Cardiac muscle cell (in vitro differentiated cells and primary cell): Measurements from ENCODE around the gene CRADD. TPM values are rescaled to one million over a fixed set of nuclear protein-coding genes. Genes with fewer than 3 reads are reported as not detected.

Experiments used
- DNase-seq, 2 donors: peaks; one replicate each; pipeline versions ENCODE4 v3.0.0 to v3.0.0-alpha.2; 2010 to 2017; ENCODE audit warnings: low read depth in 1 of 2, low spot score in 1 of 2
- H3K27ac ChIP-seq: fragments of 200-600 bp; sonication (generic); 2 replicates; pipeline ENCODE4 v1.5.1; 2016
- H3K27me3 ChIP-seq: fragments of 200-600 bp; sonication (generic); 2 replicates; pipeline ENCODE4 v1.6.0; 2016; ENCODE audit warnings: control low read depth
- H3K36me3 ChIP-seq: fragments of 200-600 bp; sonication (generic); 2 replicates; pipeline ENCODE4 v1.5.1; 2016; ENCODE audit warnings: control low read depth
- H3K4me1 ChIP-seq: fragments of 200-600 bp; sonication (generic); 2 replicates; pipeline ENCODE4 v1.8.1; 2017; ENCODE audit warnings: low read depth, mild to moderate bottlenecking, mixed run types
- H3K4me3 ChIP-seq: fragments of 200-600 bp; sonication (generic); 2 replicates; pipeline ENCODE4 v1.5.1; 2016; ENCODE audit warnings: mild to moderate bottlenecking
- H3K9me3 ChIP-seq: fragments of 200-600 bp; sonication (generic); 2 replicates; pipeline ENCODE4 v1.5.1; 2017; ENCODE audit warnings: low read depth, mild to moderate bottlenecking, control low read depth
- CTCF ChIP-seq: IDR thresholded peaks from 2 replicates; pipeline ENCODE4 v1.5.1; 2012; ENCODE audit warnings: low read depth, mild to moderate bottlenecking, low read length
- polyA plus RNA-seq: library from polyadenylated mRNA; unstranded; fragments of >200 nt; fragmentation: Nextera tagmentation; extraction: Ambion mirVana; gene quantifications from 2 replicates; pipeline ENCODE4 v1.2.1, GENCODE V29; 2016
- total RNA-seq: library from RNA; depleted of rRNA; stranded (reverse); fragments of >200 nt; gene quantifications from 2 replicates; pipeline ENCODE4 v1.2.3, GENCODE V29; 2016

Gene CRADD
- total and polyA plus RNA-seq, 2 experiments from 2014 or later, result 13.8 to 37.9 TPM

- Histone ChIP-seq H3K27me3 (no peaks in the 10 kb centered on the region), H3K27ac (no peak overlapping the region), H3K36me3 (no peaks in the 10 kb centered on the region), H3K4me3 (no peak overlapping the region), H3K9me3 (no peaks in the 10 kb centered on the region), H3K4me1 (peaks cover 3% of the 10 kb centered on the region)
- DNase-seq, result no peak
- no peak for TF ChIP-seq CTCF
Measured at GRCh38 chr12:93705237-93705636, 28.1 kb downstream of the CRADD start.

- Histone ChIP-seq H3K9me3 (no peaks in the 10 kb centered on the region), H3K4me1 (peaks cover 3% of the 10 kb centered on the region), H3K4me3 (no peak overlapping the region), H3K27ac (no peak overlapping the region), H3K36me3 (no peaks in the 10 kb centered on the region), H3K27me3 (no peaks in the 10 kb centered on the region)
- no peak for DNase-seq
- no peak for TF ChIP-seq CTCF
Measured at GRCh38 chr12:93706387-93706786, 29.2 kb downstream of the CRADD start.

- DNase-seq, result no peak
- H3K9me3 ChIP-seq, result no peaks in the 10 kb centered on the region
- TF ChIP-seq CTCF, result no peak
- no peak overlapping the region for H3K4me3 ChIP-seq
- H3K27ac ChIP-seq, result no peak overlapping the region
- no peaks in the 10 kb centered on the region for H3K36me3 ChIP-seq
- H3K27me3 ChIP-seq, result no peaks in the 10 kb centered on the region
- peaks cover 3% of the 10 kb centered on the region for H3K4me1 ChIP-seq
Measured at GRCh38 chr12:93706824-93707223, 29.6 kb downstream of the CRADD start.

- no peak for TF ChIP-seq CTCF
- H3K27me3 ChIP-seq, result no peaks in the 10 kb centered on the region
- no peak for DNase-seq
Measured at GRCh38 chr12:93707836-93708235, 30.7 kb downstream of the CRADD start.

GRCh38 chr12:93708952-93709351 lies 31.8 kb downstream of the CRADD start:
- no peaks in the 10 kb centered on the region for H3K9me3 ChIP-seq
- no peaks in the 10 kb centered on the region for H3K27me3 ChIP-seq
- H3K4me1 ChIP-seq, result peaks cover 3% of the 10 kb centered on the region
- no peak for DNase-seq
- TF ChIP-seq CTCF, result no peak
- no peak overlapping the region for H3K4me3 ChIP-seq
- H3K27ac ChIP-seq, result no peak overlapping the region
- no peaks in the 10 kb centered on the region for H3K36me3 ChIP-seq

More at GRCh38 chr12:93707836-93708235, 30.7 kb downstream of the CRADD start:
- H3K9me3 ChIP-seq, result no peaks in the 10 kb centered on the region
- H3K4me3 ChIP-seq, result no peak overlapping the region
- H3K27ac ChIP-seq, result no peak overlapping the region
- H3K36me3 ChIP-seq, result no peaks in the 10 kb centered on the region
- peaks cover 3% of the 10 kb centered on the region for H3K4me1 ChIP-seq

- Histone ChIP-seq H3K27me3 (no peaks in the 10 kb centered on the region), H3K27ac (no peak overlapping the region), H3K4me3 (no peak overlapping the region), H3K36me3 (no peaks in the 10 kb centered on the region), H3K4me1 (peaks cover 3% of the 10 kb centered on the region), H3K9me3 (no peaks in the 10 kb centered on the region)
- no peak for TF ChIP-seq CTCF
- DNase-seq, result no peak
Measured at GRCh38 chr12:93709386-93709785, 32.2 kb downstream of the CRADD start.
